GM13976 (cell line): ENCODE data around the gene PIP5K1B.

Source experiments
- DNase-seq: peaks from one replicate; pipeline ENCODE4 v3.0.0; 2012; ENCODE audit warnings: low spot score
- CTCF ChIP-seq: IDR thresholded peaks from 2 replicates; pipeline ENCODE4 v1.5.1; 2012; ENCODE audit warnings: borderline replicate concordance, mild to moderate bottlenecking; ENCODE audit not compliant: insufficient read depth; ENCODE audit errors: extremely low read depth, missing control alignments, control extremely low read depth
- in situ Hi-C: fragments of 300-500 bp; cut with MboI; formaldehyde crosslinking; loops from one replicate; pipeline ENCODE4 v1.12.0; 2022; ENCODE audit warnings: low sequenced_read_pairs, mixed read lengths, inconsistent platforms; ENCODE audit not compliant: unreplicated experiment

The PIP5K1B gene

GRCh38 chr9:68973619-68974018 is 268.6 kb downstream of the PIP5K1B start:
- no peak for TF ChIP-seq CTCF
- no peak for DNase-seq
- in situ Hi-C loops, result no loop called here

GRCh38 chr9:68974431-68974830 is 269.4 kb downstream of the PIP5K1B start:
- TF ChIP-seq CTCF, result no peak
- in situ Hi-C loops, result no loop called here
- peak; percentile 67 for DNase-seq

GRCh38 chr9:68974901-68975300 is 269.9 kb downstream of the PIP5K1B start:
- DNase-seq, result no peak
- TF ChIP-seq CTCF, result no peak
- in situ Hi-C loops, result no loop called here

GRCh38 chr9:68975365-68976043 is 270.5 kb downstream of the PIP5K1B start:
- in situ Hi-C loops, result no loop called here
- DNase-seq, result no peak
- no peak for TF ChIP-seq CTCF

GRCh38 chr9:68978066-68978465 is 273.0 kb downstream of the PIP5K1B start:
- no peak for DNase-seq
- in situ Hi-C loops, result no loop called here
- TF ChIP-seq CTCF, result no peak

- DNase-seq, result no peak
- in situ Hi-C loops, result no loop called here
- no peak for TF ChIP-seq CTCF
Measured at GRCh38 chr9:68978501-68978900, 273.5 kb downstream of the PIP5K1B start.
